H1 (cell line): ENCODE measurements around the gene CAT. TPM values are rescaled to one million over a fixed set of nuclear protein-coding genes. Genes with fewer than 3 reads are reported as not detected.

ENCODE experiments used
- CREB1 ChIP-seq: IDR thresholded peaks from 2 replicates; pipeline ENCODE4 v1.6.1; 2012; ENCODE audit warnings: inconsistent platforms
- polyA plus RNA-seq, 7 experiments: library from polyadenylated mRNA; depleted of rRNA in 3 of 7; stranded (reverse) in 5 of 7; unstranded in 2 of 7; fragments of >200 nt in 5 of 7; fragments of 200-250 nt in 2 of 7; gene quantifications; 1 replicate in 5 of 7; 2 replicates in 1 of 7; 4 replicates in 1 of 7; pipeline versions ENCODE4 v1.2.1 to v1.2.3, GENCODE V29; 2011 to 2013; ENCODE audit warnings: missing spikeins in 2 of 7, mixed read lengths in 2 of 7
- total RNA-seq: library from RNA; stranded (reverse); fragmentation: NEBNext Ultra II Directional; extraction: Animal tissue kit (Norgen Biotek cat#: 25700); gene quantifications from 2 replicates; pipeline ENCODE4 v1.2.1, GENCODE V29; 2021

The CAT gene
- total and polyA plus RNA-seq, 2 of the 8 experiments (the other 6 are each of a cell fraction or from before 2014, with no cell fraction given), result 9.6 to 15.0 TPM

DNA sequence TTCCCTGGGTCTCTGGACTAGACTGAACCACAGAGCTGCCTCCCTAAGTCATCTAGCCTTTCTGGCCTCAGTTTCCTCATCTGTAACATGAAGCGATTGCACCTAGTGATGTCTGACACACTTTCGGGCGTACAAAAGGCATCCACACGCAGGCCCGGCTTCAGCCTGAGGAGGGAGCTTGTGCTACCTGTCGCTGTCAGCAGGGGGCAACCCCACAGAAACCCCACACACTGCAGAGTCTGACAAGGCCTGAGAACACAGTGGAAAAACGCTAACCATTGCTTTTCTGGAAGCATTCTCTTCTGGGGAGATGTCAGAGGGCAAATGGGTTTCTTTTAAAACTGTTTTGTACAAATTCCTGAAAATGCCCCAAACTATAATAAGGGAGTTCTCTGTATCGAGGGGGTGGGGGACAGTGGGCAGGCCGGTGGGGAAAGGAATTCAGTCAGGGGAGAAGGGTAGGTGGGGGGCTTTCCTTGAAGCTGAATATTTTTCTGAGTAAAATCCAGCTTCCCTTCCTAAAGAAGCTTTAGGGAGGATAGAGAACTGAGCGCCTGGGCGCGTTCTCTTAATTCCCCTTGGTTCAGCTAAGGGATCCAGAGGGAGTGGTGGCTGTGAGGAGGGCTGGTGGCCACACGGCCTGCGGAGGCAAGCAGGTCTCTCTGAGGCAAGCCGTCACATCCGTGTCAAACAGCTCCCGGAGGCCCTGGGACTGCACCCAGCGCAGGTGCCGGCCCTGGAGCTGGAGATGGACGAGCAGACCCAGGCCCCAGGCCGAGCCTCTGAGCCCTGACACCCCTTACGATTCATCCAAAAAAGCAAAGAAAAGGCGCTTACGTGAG, 74.3 kb downstream of the CAT start (continued):
- peak; percentile 60; the same call in 1 of the 2 replicates for TF ChIP-seq CREB1
